ENCODE measurements around the gene IRS1. TPM values are rescaled to one million over a fixed set of nuclear protein-coding genes. Genes with fewer than 3 reads are reported as not detected.
A peak's percentile ranks its signal among the peaks of the same experiment; 100 is the strongest.

Gene IRS1
- polyA plus RNA-seq, 10 donors: 13.6 to 22.0 (median 16.1) TPM

DNA sequence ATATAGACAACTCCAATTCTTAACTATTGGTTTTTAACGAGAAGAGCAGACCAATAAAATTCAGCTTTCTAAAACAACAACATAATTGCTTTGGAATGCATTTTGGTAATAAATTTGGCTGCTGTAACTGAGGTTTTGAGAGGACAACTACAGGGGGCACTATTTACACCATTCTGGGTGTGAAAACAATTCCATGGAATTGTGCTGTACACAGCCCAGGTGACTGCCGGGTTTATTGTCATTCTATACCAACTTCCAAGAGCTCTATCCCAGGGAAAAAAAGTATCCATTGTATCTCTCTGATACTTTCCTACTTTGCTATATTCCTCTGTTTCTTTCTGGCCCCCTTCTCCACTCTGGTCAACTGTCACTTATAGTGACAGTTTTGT is 38.4 kb downstream of the IRS1 start:
- no peak for DNase-seq

DNA sequence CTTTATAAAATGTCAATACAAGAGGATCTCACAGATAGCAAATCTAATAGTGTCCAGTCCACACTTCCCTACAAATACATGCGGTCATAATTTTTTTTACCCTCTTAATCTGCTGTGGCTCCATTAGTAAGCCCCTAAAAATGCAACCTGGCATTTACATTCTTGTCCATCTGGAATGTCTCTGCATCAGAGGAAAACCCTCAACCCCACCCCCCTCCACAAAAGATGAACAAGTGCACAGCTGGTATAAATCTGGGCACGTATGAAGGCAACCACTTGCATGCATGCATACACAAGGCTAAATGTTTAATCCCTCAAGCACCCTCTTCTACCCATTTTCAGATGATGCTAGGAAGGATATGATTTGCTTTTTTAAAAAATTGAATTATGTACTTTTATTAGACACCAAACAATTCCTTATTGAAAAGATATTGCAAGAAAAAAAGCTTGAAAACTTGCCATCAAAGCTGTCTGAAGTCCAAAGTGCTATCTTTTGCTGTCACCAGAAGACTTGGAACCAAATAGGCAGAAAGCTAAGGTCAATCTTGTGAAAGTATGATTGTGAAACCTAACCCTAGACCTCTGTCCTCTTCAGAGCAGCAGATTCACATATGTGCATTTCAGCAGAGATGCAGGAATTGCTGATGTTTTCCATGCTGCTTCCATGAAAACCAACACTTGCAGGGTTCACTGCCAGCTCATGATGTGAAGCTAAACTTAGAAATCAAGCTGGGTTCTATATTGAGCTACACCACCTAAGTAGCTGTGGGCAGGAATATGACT is 39.0 kb downstream of the IRS1 start:
- DNase-seq: peak in 2 of 3 donors; percentile 61 to 72

DNA sequence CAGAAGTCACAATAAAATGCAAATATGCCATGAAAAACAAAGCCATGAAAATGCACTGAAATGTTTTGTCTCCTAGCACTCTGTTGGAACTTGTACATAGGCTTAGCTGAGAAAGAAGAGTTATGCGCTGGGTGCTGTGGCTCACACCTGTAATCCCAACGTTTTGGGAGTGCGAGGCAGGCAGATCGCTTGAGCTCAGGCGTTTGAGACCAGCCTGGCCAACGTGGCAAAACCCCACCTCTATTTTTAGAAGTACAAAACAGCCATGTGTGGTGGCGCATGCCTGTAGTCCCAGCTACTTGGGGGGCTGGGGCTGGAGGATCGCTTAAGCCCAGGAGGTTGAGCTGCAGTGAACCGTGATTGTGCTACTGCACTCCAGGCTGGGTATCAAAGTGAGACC is 39.9 kb downstream of the IRS1 start:
- DNase-seq: no peak

DNA sequence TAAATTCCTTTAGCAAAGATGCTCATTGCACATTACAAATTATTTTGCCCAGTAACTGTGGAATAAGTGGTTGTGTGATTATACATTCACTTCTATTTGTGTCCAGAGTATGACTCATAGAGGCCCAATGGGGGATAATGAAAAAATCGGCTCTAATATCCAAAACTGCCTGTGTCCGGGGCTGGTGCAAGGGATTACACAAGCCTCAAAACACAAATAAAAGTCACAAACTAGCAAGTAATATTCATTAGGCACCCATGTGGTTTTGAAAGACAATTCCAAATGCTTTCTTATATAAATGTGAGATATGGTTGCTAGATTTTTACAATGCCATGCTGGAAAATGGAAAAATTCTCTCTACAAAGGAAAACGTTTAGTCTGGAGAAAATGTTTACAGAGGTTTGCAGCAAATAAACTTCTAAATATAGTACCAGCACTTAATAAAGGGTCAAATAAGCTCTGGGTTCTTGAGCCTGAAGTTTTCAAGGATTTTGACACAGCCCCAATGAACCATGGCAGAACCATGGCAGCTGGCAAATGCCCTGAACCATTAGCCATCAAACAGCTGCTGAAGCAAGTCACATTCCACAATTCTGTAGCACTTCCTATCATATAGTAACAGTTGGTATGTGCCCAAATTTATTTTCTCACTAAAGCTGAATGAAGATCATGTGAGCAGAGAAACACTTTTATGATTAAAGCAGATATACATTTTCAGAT is 40.5 kb downstream of the IRS1 start:
- DNase-seq: peak; percentile 59 to 85 (median 64)

DNA sequence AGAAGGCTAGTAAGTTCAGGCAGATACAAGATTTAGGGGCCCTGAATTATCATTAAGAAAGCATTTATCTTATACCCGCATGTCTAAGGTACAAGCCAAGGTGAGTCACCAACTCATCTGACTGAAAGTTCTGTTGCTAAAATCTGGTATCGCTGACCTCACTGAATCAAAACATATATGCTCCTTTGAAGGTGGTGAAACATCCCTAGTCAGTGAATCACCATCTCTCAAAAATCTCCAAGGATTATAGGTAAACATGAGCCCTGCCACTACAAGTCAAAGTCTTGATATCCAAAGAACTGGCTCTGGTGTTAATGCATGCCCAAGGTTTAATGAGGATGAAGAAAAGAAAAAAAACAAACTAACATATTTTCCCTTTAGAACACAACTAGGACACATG is 43.5 kb downstream of the IRS1 start:
- no peak for DNase-seq

DNA sequence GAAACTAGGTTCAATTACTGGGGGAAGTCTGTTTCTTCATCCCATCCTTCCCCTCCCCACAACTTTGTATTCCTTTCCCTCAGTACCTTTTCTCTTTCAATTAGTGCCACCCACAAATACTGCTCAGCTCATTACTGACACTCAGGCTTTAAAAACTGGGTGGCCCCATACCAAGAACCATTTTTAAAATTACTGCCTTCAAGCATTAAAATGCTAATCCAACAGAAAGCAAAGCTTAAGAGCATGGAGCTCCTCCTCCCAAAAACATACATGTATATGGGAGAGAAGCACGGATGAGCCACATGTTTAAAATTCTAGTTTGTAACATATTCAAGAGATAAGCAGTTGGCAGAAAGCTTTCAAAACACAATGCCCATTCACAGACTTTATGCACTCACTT is 44.0 kb downstream of the IRS1 start:
- no peak for DNase-seq

DNA sequence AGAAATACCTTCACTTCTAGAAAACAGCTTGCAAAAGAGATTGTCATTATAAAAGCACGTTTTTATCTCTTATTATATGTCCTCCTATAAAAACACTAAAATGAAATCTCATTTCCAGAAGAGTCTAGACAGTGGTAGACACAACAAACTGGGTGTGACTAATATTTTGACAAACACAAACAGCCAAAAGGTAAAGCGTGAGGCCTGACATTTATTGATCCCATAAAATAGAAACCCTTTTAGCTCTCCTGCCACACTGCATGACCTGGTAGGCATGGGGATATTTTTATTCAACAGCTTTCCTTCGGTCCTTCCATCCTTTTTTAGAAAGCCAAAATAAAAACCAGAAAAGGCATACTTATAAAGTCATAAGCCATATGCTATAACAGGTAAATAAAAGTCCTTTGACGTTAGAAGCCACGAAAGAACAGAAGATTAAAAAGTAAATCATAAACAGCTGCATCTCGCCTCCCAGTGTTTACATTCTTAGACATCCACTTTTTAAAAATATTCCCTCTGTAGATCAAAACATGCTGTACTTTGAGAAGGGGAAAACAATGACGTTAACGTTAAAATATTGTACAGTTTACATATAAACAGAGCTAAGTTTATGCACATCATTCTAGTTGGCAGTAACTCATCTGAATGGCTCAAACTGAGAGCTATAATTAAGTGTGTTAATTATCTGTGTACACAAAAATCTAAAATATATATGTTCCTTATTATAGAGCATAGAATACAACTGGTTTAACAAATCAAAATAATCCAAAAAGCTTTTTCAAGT is 44.6 kb downstream of the IRS1 start:
- no peak for DNase-seq

DNA sequence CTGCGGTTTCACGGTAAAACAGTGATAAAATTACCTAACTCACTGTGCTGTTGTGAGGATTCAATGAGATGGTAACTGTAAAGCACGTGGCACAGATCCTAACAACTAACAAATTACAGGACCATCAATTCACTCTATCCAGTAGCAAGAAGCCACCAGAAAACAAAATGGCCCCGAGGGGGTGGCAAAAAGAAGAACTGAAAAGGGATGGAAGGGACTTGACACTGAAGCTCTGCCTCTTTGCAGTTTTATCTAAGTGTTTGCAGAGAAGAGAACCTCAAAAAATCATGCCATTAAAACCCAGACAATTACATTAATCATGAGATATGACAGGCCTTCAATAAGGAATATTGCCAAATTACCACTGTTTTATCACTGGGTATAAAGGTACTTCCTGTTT is 46.7 kb downstream of the IRS1 start:
- DNase-seq: no peak

DNA sequence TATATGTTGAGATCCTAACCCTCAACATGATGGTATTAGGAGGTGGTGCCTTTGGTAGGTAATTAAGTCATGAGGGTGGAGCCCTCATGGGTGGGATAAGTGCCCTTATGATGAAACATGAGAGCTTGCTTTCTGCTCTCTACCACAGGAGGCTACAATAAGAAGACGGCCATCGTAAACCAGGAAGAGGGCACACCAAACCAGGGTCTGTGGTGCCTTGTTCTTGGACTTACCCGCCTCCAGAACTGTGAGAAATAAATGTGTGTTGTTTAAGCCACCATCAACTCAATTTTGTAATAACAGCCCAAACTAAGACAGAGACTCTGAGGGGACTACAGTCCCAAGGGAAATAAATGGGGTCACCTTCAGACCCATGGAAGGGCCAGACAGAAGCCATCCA is 52.3 kb downstream of the IRS1 start:
- no peak for DNase-seq

DNA sequence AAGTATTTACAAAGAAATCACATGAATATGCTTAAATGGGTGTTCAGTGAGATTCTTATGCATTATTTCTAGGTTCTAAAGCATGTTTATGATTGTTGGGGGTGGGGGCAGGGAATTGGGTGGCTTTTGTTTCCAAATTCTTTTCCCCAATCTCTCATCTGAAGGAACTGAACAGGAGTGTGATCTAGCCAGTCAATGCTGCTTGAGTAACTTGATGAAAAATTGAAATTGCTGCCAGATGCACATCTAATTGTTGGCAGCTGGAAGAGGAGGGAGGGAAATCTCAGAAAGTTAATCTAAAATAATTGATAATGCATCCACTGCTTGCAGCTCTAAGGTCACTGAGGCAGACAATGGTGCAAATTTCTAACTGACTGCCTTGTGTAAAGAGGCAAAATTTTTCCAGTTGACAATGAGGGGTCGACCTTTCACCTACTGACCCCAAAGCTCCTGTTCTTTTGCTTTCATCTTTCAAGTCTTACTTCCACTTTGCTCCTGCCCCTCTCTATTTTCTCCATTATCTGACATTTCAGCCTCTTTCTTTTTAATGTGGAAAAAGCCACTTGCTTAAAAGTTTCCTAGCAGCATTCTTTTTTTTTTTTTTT is 53.3 kb downstream of the IRS1 start:
- no peak for DNase-seq

DNA sequence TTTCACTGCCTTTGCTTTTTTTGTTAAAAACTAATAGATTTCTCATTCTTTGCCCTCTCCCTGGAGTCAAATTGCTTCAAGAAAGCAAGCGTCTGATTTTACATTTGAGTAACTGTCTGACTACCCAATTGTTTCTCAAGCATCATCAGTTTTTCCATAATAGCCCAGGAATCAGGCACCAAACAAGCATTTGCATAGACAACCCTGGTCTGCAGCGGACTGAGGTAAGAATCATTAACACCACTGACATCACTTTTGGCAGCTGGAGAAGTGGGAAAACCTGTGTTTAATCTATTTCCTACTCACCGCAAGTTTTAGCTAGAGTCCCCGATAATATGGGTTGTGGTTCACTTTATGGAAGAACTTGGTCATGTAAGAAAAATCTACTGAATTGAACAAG is 55.7 kb downstream of the IRS1 start:
- DNase-seq: no peak

DNA sequence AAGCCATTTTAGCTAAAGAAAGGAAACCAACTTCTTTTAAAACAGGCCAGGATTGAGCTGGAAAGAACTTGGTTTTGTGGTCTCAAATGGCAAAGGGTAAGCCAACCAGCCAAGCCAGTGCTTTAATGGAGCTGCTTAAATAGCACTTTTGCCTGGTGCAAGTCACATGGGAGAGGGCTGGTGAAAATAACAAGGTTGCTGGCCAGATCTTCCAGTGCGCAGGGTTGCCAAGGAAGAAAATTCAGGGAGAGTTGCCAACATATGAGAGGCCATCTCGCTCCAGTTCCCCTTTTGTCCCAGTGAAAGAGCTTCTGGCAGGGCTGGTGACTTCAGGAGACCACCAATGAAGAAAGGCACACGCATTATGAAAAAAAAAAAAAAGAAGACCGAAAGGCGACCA is 57.3 kb downstream of the IRS1 start:
- DNase-seq: no peak

DNA sequence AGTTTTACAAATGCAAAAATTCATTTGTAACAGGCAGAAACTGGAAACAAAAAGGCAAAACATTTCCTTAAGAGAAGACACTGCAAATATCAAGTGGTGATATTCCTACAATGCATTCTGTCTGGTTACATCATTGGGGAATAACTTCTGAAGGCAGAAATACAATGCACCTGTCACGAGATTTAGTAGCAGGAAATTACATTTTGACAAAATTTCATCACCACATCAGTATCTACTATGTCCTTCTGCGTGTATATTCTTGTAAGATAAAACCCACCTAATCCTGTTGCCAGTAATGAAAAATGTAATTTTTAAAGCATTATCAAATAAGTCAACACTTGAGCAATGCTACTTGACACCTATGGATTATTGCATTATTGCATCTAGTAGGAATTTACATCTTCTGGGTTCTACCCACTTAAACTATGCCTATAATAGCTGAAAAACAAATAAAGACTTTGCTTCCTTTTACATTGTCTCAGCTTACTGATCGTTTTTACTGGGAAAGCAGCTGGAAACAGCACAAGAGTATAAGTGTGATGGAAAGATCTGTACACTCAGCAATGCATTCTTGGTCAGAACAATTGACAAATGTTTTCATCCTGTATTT is 59.5 kb downstream of the IRS1 start:
- peak in 1 of 3 donors; percentile 56 for DNase-seq

DNA sequence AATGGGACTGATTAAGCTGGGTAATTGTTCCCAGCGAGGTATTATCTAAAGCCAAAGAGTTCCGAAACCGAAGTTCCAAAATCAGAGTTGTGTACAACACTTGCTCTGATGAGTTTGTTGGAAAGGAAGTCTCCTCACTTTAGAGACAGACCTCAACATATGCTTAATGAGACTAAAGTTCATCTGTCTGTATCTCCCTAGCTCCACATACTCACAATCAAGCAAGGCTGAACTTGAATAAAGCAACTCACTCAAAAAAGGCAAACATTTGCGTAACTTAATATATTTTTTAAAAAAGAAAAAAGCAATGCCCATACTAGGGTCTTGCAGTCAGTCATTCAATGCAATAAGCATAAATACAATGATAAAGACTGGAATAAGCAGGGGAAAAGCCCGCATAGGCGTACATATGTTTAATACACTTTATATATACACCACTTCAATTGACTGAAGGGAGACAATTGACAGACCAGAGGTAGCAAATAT is 60.0 kb downstream of the IRS1 start:
- peak in 1 of 3 donors; percentile 19 for DNase-seq

DNA sequence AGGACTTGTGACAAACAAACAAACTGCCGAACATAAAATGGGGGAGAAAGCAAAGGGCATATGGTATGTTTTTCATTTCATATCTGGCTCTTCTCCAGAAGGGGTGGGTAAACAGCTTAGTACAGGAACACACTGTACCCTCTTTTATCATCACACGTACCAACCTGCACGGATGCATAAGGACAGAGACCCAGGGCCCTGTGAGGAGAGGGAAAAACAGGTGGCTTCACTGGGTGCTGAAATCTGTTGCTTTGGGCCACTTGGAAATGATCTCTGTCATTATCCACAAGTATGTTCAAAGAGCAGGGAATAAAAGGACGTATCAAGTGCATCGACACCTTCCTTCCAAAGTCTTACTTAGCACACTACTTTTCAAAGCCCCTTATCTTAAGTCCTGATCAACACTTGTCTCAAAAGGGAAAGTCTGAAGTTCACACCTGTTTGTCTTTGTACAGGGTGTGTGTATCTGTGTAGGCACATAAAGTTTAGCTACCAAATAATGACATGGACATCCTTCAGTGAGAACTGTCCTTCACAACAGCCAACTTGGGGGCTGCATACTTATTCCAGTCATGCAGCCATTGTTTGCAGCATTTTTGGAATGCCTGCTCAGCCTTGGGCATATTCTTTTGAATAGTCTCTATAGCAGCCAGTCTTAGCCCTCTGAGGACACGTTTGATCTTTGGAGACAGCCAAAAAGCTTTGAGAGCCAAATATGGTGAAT is 60.6 kb downstream of the IRS1 start:
- peak in 1 of 3 donors; percentile 17 for DNase-seq

DNA sequence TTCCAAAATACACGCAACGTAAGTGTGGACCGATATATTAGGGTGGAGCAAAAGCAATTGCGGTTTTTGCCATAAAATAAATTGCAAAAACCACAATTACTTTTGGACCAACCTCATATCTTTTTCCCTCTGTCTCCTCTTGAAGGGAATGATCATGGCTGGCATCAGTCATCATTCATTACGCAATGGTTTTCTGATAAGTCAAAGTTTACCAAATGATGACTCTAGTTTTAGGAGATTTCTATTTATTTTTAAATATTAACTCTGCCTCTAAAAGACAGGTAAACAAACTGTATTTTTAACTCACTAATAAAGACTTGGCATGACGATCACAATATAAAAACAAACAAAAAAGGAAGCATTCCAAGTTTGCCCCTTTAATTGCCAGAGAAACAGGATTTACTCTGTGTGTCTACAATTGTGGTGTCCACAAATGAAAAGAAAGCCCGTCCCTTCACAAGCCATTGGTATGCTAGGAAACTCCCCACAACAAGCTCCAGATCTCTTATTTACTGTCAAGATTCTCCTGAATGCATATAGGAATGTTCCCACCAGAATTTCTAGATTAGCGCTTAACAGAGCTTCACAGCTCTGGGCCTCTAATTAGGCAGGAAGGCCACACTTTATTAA is 61.3 kb downstream of the IRS1 start:
- no peak for DNase-seq

DNA sequence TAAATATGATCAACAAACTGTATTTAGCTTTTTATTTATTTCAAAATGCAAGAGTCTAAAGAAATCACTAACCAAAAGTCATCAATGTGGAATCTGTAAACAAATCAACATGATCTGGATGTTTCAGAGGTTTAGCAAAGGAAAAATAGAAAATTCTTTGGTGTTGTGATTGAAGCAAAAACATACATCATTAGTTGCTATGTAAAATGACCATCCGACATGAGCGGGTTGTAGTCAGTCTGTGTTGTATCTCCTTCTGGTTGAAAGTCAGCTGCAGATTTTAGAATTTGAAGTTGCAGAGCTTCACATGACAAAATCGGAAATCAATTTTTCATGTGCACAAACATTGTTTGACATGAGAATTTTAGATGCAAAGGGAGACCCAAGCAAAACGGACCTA is 63.2 kb downstream of the IRS1 start:
- DNase-seq: no peak

DNA sequence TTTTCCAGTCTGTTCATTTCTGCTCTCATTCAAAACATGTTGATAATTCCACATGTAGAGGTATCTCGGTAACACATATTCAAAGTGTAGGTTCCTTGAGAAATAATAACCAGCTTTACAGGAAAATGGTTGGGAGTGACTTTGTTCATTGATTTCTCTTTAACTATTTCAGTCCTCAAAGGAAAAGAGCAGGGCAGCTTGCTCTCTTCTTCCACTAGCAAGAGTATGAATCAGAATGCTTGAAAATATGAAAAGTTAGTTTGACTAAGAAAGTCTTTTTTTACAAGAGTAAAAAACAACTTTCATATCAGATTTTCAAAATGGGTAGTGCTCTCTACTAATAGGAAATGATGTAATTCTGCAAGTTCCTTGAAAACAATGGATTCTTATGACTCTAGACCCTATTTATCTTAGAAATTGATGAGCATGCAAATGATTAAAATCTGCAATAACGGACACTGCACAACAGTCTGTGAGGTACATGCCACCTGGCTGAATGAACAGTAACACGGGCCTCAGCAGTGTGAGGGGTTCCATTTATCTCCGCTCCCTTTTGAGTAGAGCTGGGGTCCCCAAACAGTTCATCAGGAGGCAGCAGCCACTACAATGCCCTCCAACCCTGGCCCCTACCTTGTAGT is 65.6 kb downstream of the IRS1 start:
- DNase-seq: no peak

DNA sequence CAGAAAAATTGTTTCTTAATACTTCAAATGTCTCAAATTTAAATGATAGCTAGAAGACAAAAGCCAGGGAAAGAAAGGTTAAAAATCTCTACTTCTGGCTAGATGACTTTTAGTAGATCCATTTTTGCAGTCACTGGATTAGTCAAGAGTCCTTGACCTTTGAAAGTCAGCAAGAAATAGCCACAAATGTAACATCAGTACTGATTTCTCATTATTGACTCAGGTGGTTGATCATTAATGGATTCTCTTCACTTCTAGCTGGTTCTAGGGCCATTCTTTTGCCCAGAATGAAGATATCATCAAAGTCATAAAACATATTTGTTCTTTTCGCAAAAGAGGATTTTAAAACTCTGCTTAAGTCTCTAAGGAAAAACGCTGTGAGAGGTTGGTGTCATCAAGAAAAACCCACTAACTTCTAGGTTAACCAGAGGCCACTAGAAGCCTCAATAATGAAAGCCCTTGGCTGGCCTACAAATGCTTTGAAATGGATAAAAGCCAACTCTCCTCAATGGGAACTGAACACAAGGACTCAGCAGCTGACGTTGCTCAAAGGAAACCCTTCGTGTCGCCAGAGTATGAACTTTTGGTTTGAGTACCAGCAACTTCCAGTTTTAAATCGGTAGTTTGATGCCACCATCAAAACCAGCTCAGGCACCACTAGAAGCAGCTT is 66.3 kb downstream of the IRS1 start:
- DNase-seq: no peak
